Mesenchymal stem cell (in vitro differentiated cells and primary cell): ENCODE results near the gene RAB1A.
"Not testable (repeated sequence)": the region's sequence is repeated elsewhere in the genome, so short reads cannot be mapped to it uniquely, and the experiment has no call there.

Source experiments
- DNase-seq: peaks from one replicate; pipeline ENCODE4 v3.0.0-alpha.2; 2013
- H2AFZ ChIP-seq: one replicate; pipeline ENCODE4 v1.6.1; 2013; ENCODE audit warnings: low read depth, mild to moderate bottlenecking, control low read depth, inconsistent platforms, low read length, moderate library complexity
- H2AK5ac ChIP-seq: 2 replicates; pipeline ENCODE4 v1.6.1; 2013; ENCODE audit warnings: low read length, moderate library complexity, mild to moderate bottlenecking, inconsistent platforms; ENCODE audit not compliant: severe bottlenecking
- H2BK120ac ChIP-seq: one replicate; pipeline ENCODE4 v1.6.1; 2013; ENCODE audit warnings: low read depth, mild to moderate bottlenecking, inconsistent platforms, low read length, moderate library complexity
- H2BK12ac ChIP-seq, 2 experiments: one replicate each; pipeline ENCODE4 v1.6.1; 2013; ENCODE audit warnings: inconsistent platforms in 2 of 2, low read length in 2 of 2, mild to moderate bottlenecking in 2 of 2, moderate library complexity in 2 of 2, control low read depth in 1 of 2
- H2BK15ac ChIP-seq: one replicate; pipeline ENCODE4 v1.6.1; 2013; ENCODE audit warnings: mild to moderate bottlenecking, low read depth, inconsistent platforms; ENCODE audit not compliant: poor library complexity, severe bottlenecking
- H2BK5ac ChIP-seq: 2 replicates; pipeline ENCODE4 v1.6.1; 2013; ENCODE audit warnings: low read depth, mild to moderate bottlenecking, low read length, control low read depth, inconsistent platforms; ENCODE audit not compliant: poor library complexity, severe bottlenecking
- H3K14ac ChIP-seq, 2 experiments: one replicate each; pipeline ENCODE4 v1.6.1; 2013; ENCODE audit warnings: inconsistent platforms in 2 of 2, low read length in 2 of 2, control low read depth in 1 of 2, mild to moderate bottlenecking in 1 of 2, moderate library complexity in 1 of 2
- H3K18ac ChIP-seq, 2 experiments: one replicate each; pipeline ENCODE4 v1.6.1; 2013; ENCODE audit warnings: inconsistent platforms in 2 of 2, low read length in 2 of 2, control low read depth in 1 of 2, low read depth in 1 of 2, mild to moderate bottlenecking in 1 of 2
- H3K23ac ChIP-seq, 2 experiments: one replicate each; pipeline ENCODE4 v1.6.1; 2013; ENCODE audit warnings: inconsistent platforms in 2 of 2, low read length in 2 of 2, mild to moderate bottlenecking in 2 of 2, moderate library complexity in 2 of 2, control low read depth in 1 of 2
- H3K27ac ChIP-seq: 2 replicates; pipeline ENCODE4 v1.5.1; 2013; ENCODE audit warnings: mild to moderate bottlenecking, moderate library complexity, low read length, control low read depth, inconsistent platforms; ENCODE audit not compliant: poor library complexity, severe bottlenecking
- H3K27me3 ChIP-seq, 2 experiments: 2 replicates each; pipeline versions ENCODE4 v1.6.1 to v1.7.0; 2013; ENCODE audit warnings: low read length in 2 of 2, mild to moderate bottlenecking in 2 of 2, moderate library complexity in 2 of 2, control low read depth in 1 of 2, inconsistent platforms in 1 of 2; ENCODE audit not compliant: control insufficient read depth in 1 of 2, insufficient read depth in 1 of 2
- H3K36me3 ChIP-seq, 2 experiments: 2 replicates each; pipeline versions ENCODE4 v1.6.1 to v1.7.0; 2013; ENCODE audit warnings: low read length in 2 of 2, control low read depth in 1 of 2, inconsistent platforms in 1 of 2, low read depth in 1 of 2, mild to moderate bottlenecking in 1 of 2; ENCODE audit not compliant: insufficient read depth in 2 of 2, control insufficient read depth in 1 of 2
- H3K4ac ChIP-seq, 2 experiments: one replicate each; pipeline ENCODE4 v1.6.1; 2013; ENCODE audit warnings: inconsistent platforms in 2 of 2, low read length in 2 of 2, mild to moderate bottlenecking in 2 of 2, moderate library complexity in 2 of 2, control low read depth in 1 of 2, low read depth in 1 of 2
- H3K4me1 ChIP-seq: 2 replicates; pipeline ENCODE4 v1.6.1; 2013; ENCODE audit warnings: low read depth, low read length, control low read depth; ENCODE audit not compliant: control insufficient read depth, insufficient read depth
- H3K4me2 ChIP-seq: 2 replicates; pipeline ENCODE4 v1.6.1; 2013; ENCODE audit warnings: low read length, mild to moderate bottlenecking, inconsistent platforms; ENCODE audit not compliant: poor library complexity, severe bottlenecking
- H3K4me3 ChIP-seq, 2 experiments: 2 replicates each; pipeline versions ENCODE4 v1.5.1 to v1.7.0; 2013; ENCODE audit warnings: low read length in 2 of 2, mild to moderate bottlenecking in 2 of 2, control low read depth in 1 of 2, low read depth in 1 of 2; ENCODE audit not compliant: insufficient read depth in 1 of 2
- H3K79me1 ChIP-seq: replicated peaks from 2 replicates; pipeline ENCODE4 v1.6.1; 2013; ENCODE audit warnings: mild to moderate bottlenecking, control low read depth, low read length, inconsistent platforms; ENCODE audit not compliant: poor library complexity, severe bottlenecking
- H3K9ac ChIP-seq: 2 replicates; pipeline ENCODE4 v1.7.0; 2013; ENCODE audit warnings: mild to moderate bottlenecking, low read length, moderate library complexity
- H3K9me3 ChIP-seq: 2 replicates; pipeline ENCODE4 v1.7.0; 2013; ENCODE audit warnings: mild to moderate bottlenecking, low read length; ENCODE audit not compliant: control insufficient read depth
- H4K8ac ChIP-seq: one replicate; pipeline ENCODE4 v1.6.1; 2013; ENCODE audit warnings: inconsistent platforms, mild to moderate bottlenecking, low read length, moderate library complexity
- H4K91ac ChIP-seq: one replicate; pipeline ENCODE4 v1.6.1; 2013; ENCODE audit warnings: mild to moderate bottlenecking, low read length, inconsistent platforms
- WGBS: methylation state at CpG from one replicate; pipeline ENCODE4 v1.1.7; 2013; ENCODE audit warnings: mixed read lengths; 5-methylcytosine and 5-hydroxymethylcytosine counted together

The RAB1A gene

DNA sequence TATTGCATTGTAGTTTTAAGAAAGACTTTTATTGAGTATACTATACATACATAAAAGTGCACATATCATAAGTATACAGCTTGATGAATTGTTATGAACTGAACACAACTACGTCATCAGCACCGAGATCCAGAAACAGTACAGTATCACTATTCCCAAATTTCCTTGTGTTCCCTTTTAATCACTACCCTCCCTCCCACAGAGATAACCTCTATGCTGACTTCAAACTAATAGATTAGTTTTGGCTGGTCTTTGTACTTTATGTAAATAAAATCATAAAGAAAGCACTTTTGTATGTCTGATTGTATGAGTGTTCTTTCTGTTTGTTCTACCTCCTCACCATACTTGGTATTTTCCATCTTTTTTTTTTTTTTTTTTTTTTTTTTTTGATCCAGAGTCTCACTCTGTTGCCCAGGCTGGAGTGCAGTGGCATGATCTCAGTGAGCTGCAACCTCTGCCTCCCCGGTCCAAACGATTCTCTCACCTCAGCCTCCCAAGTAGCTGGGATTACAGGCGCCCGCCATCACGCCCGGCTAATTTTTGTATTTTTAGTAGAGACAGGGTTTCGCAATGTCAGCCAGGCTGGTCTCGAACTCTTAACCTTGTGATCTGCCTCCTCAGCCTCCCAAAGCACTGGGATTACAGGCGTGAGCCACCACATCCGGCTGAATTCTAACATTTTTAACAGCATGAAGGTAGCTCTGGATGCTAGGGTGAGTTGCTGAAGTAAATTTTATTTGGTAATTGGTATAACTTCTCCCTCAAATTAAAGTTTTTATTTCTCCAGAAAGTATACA lies 43.3 kb upstream of the RAB1A start:
- no peak overlapping the region for H3K18ac ChIP-seq
- no peak overlapping the region for H3K4me3 ChIP-seq
- DNase-seq = no peak

DNA sequence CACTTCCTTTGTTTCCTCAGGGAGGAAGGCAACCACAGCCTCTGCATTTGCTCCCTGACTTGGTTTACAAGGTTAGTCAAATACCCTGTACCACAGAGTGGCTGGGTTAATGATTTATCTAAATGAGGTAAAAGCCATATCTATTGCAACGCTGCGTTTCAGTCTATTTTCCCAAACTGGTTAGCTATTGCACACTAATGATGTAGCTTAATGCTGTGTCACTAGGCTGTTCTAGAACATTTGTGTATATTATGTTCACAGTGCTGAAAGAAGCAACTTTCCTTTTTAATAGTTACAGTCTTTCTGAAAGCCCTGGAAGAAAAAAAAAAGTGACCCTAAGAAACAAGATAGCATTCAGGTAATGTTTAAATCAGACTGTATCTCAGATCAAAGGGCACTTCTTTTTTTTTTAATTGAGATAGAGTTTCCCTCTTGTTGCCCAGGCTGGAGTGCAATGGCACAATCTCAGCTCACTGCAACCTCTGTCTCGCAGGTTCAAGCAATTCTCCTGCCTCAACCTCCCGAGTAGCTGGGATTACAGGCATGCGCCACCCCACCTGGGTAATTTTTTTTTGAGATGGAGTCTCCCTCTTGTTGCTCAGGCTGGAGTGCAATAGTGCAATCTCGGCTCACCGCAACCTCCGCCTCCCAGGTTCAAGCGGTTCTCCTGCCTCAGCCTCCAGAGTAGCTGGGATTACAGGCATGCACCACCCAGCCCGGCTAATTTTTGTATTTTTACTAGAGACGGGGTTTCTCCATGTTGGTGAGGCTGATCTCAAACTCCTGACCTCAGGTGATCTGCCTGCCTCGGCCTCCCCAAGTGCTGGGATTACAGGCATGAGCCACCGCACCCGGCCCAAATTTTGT lies 40.9 kb upstream of the RAB1A start:
- H4K91ac ChIP-seq, H3K23ac ChIP-seq, H3K36me3 ChIP-seq, H3K79me1 ChIP-seq, H3K9ac ChIP-seq, H2BK15ac ChIP-seq, H2BK120ac ChIP-seq, H3K4ac ChIP-seq, H3K27me3 ChIP-seq, DNase-seq, H3K27ac ChIP-seq, H3K18ac ChIP-seq, H2BK5ac ChIP-seq, H2BK12ac ChIP-seq, H3K9me3 ChIP-seq, H2AK5ac ChIP-seq, H2AFZ ChIP-seq, H3K14ac ChIP-seq, H4K8ac ChIP-seq, H3K4me3 ChIP-seq, H3K4me1 ChIP-seq: not testable (repeated sequence)
- WGBS = 90% methylated on average over 14 of the region's 14 CpGs
- peak overlapping the region; percentile 29 for H3K4me2 ChIP-seq

More for the DNA sequence above, 43.3 kb upstream of the RAB1A start:
- H2AFZ ChIP-seq = no peak overlapping the region
- no peak overlapping the region for H3K27ac ChIP-seq
- 100% methylated on average over 11 of the region's 12 CpGs for WGBS
- H2BK15ac ChIP-seq = no peak overlapping the region
- no peaks in the 10 kb centered on the region for H3K36me3 ChIP-seq
- no peak overlapping the region for H3K4ac ChIP-seq
- H2BK5ac ChIP-seq = no peak overlapping the region
- H3K9me3 ChIP-seq = no peaks in the 10 kb centered on the region
- H3K9ac ChIP-seq = no peak overlapping the region
- no peaks in the 10 kb centered on the region for H3K27me3 ChIP-seq
- H2AK5ac ChIP-seq = no peak overlapping the region
- no peak overlapping the region for H2BK12ac ChIP-seq
- no peak overlapping the region for H4K91ac ChIP-seq
- H3K14ac ChIP-seq = no peak overlapping the region
- H3K4me2 ChIP-seq = no peak overlapping the region
- no peaks in the 10 kb centered on the region for H3K79me1 ChIP-seq
- no peak overlapping the region for H3K23ac ChIP-seq
- H2BK120ac ChIP-seq = no peak overlapping the region
- H4K8ac ChIP-seq = no peak overlapping the region
- peaks cover 7% of the 10 kb centered on the region for H3K4me1 ChIP-seq

DNA sequence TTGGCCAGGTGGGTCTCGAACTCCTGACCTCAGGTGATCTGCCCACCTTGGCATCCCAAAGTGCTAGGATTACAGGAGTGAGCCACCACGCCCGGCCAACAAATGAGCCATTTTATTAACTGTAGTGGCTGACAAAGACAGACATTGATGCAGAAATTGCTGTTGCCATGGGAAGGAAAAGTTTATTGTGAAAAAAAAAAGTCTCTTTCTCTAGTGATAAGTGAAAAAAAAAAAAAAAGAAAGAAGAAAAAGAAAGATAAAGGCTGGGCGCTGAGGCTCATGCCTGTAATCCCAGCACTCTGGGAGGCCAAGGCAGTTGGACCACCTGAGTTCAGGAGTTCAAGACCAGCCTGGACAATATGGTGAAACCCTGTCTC lies 39.8 kb upstream of the RAB1A start:
- Histone ChIP-seq H3K4me3 (no peak overlapping the region), H3K9me3 (no peaks in the 10 kb centered on the region), H4K91ac (no peak overlapping the region), H2BK15ac (no peak overlapping the region), H3K4ac (no peak overlapping the region), H3K9ac (no peak overlapping the region), H2BK120ac (no peak overlapping the region), H3K27me3 (no peaks in the 10 kb centered on the region), H2AFZ (no peak overlapping the region), H3K4me1 (peaks cover 2% of the 10 kb centered on the region), H2AK5ac (no peak overlapping the region), H4K8ac (no peak overlapping the region), H3K18ac (no peak overlapping the region), H3K4me2 (no peak overlapping the region), H2BK12ac (no peak overlapping the region), H3K23ac (no peak overlapping the region), H2BK5ac (no peak overlapping the region), H3K79me1 (no peaks in the 10 kb centered on the region), H3K14ac (no peak overlapping the region), H3K36me3 (no peaks in the 10 kb centered on the region), H3K27ac (no peak overlapping the region)
- 87% methylated on average over 4 of the region's 4 CpGs for WGBS
- no peak for DNase-seq

GRCh38 chr2:65165558-65165957 lies 35.7 kb upstream of the RAB1A start:
- 83% methylated on average over 5 of the region's 7 CpGs for WGBS
- H3K27ac ChIP-seq = no peak overlapping the region
- no peak overlapping the region for H4K91ac ChIP-seq
- H2BK5ac ChIP-seq = no peak overlapping the region
- DNase-seq = no peak
- H3K18ac ChIP-seq = no peak overlapping the region
- no peak overlapping the region for H4K8ac ChIP-seq
- no peak overlapping the region for H3K23ac ChIP-seq
- H3K9me3 ChIP-seq = no peaks in the 10 kb centered on the region
- H2BK15ac ChIP-seq = no peak overlapping the region
- H2BK120ac ChIP-seq = no peak overlapping the region
- no peaks in the 10 kb centered on the region for H3K27me3 ChIP-seq
- H3K36me3 ChIP-seq = no peaks in the 10 kb centered on the region
- no peak overlapping the region for H3K9ac ChIP-seq
- no peak overlapping the region for H3K4ac ChIP-seq
- no peaks in the 10 kb centered on the region for H3K79me1 ChIP-seq
- H2AK5ac ChIP-seq = no peak overlapping the region
- no peak overlapping the region for H3K14ac ChIP-seq
- H2AFZ ChIP-seq = no peak overlapping the region
- H2BK12ac ChIP-seq = no peak overlapping the region
- no peak overlapping the region for H3K4me2 ChIP-seq
- H3K4me3 ChIP-seq = no peak overlapping the region
- no peaks in the 10 kb centered on the region for H3K4me1 ChIP-seq
